ENCODE measurements around the gene OAS3. TPM values are rescaled to one million over a fixed set of nuclear protein-coding genes. Genes with fewer than 3 reads are reported as not detected.

OAS3 gene
- polyA plus RNA-seq, 1 experiment, result 6.7 TPM

DNA sequence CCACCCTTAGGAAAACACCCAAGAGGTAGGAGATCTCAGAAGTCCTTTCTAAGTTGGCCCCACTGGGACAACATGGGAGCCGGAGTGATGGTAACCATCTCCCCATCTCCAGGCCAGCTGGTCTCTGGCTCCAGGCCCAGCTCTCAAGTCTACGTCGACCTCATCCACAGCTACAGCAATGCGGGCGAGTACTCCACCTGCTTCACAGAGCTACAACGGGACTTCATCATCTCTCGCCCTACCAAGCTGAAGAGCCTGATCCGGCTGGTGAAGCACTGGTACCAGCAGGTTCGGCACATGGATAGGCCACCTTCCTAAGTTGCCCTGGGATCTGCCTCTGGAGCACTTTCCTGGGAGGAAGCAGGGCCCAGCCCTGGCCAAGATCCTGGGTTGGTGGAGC lies 29.0 kb downstream of the OAS3 start:
- ChIA-PET POLR2A (no interaction called here), CTCF (no interaction called here)
- no peak for DNase-seq (ENCODE audit: low read depth)
- Histone ChIP-seq H3K27me3 (ENCODE audit: control insufficient read depth, insufficient read depth, low read length) (no peaks in the 10 kb centered on the region), H3K36me3 (ENCODE audit: control insufficient read depth, insufficient read depth, low read length) (no peaks in the 10 kb centered on the region), H3K4me3 (ENCODE audit: low read depth, low read length) (no peak overlapping the region)
- TF ChIP-seq, protein P1, sequence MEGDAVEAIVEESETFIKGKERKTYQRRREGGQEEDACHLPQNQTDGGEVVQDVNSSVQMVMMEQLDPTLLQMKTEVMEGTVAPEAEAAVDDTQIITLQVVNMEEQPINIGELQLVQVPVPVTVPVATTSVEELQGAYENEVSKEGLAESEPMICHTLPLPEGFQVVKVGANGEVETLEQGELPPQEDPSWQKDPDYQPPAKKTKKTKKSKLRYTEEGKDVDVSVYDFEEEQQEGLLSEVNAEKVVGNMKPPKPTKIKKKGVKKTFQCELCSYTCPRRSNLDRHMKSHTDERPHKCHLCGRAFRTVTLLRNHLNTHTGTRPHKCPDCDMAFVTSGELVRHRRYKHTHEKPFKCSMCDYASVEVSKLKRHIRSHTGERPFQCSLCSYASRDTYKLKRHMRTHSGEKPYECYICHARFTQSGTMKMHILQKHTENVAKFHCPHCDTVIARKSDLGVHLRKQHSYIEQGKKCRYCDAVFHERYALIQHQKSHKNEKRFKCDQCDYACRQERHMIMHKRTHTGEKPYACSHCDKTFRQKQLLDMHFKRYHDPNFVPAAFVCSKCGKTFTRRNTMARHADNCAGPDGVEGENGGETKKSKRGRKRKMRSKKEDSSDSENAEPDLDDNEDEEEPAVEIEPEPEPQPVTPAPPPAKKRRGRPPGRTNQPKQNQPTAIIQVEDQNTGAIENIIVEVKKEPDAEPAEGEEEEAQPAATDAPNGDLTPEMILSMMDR (IDR thresholded peaks at IDR 0.05; ENCODE audit: insufficient read depth, low read depth, low read length), result no peak

DNA sequence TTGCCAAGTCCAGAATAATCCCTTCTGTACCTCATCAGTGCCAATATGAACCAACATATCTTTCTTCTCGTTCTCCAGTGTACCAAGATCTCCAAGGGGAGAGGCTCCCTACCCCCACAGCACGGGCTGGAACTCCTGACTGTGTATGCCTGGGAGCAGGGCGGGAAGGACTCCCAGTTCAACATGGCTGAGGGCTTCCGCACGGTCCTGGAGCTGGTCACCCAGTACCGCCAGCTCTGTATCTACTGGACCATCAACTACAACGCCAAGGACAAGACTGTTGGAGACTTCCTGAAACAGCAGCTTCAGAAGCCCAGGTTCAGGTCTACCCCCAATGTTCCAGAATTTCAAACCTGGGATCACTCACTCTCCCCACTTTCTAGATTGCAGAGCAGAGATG lies 29.6 kb downstream of the OAS3 start:
- ChIA-PET POLR2A (no interaction called here), CTCF (no interaction called here)
- DNase-seq (ENCODE audit: low read depth), result no peak

DNA sequence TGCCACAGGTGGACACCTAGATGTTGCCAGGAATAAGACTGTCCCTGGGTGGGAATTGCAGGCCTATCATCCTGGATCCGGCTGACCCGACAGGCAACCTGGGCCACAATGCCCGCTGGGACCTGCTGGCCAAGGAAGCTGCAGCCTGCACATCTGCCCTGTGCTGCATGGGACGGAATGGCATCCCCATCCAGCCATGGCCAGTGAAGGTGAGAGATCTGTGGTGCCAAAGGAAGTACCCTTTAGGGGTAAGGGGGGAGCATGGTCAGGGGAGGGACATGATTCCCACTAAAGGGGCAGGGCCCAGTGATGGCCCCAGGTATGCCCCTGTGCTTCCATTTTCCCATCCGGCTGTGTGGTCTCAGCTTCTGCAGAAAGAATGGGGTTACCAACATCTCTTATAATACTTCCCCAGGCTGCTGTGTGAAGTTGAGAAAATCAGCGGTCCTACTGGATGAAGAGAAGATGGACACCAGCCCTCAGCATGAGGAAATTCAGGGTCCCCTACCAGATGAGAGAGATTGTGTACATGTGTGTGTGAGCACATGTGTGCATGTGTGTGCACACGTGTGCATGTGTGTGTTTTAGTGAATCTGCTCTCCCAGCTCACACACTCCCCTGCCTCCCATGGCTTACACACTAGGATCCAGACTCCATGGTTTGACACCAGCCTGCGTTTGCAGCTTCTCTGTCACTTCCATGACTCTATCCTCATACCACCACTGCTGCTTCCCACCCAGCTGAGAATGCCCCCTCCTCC lies 31.5 kb downstream of the OAS3 start:
- POLR2A ChIA-PET, result no interaction called here
- DNase-seq (ENCODE audit: low read depth), result no peak

More for the DNA sequence above, 29.6 kb downstream of the OAS3 start:
- TF ChIP-seq, protein P1 (IDR thresholded peaks at IDR 0.05; ENCODE audit: insufficient read depth, low read depth, low read length), result no peak
- Histone ChIP-seq H3K27me3 (ENCODE audit: control insufficient read depth, insufficient read depth, low read length) (no peaks in the 10 kb centered on the region), H3K36me3 (ENCODE audit: control insufficient read depth, insufficient read depth, low read length) (no peaks in the 10 kb centered on the region), H3K4me3 (ENCODE audit: low read depth, low read length) (no peak overlapping the region)

DNA sequence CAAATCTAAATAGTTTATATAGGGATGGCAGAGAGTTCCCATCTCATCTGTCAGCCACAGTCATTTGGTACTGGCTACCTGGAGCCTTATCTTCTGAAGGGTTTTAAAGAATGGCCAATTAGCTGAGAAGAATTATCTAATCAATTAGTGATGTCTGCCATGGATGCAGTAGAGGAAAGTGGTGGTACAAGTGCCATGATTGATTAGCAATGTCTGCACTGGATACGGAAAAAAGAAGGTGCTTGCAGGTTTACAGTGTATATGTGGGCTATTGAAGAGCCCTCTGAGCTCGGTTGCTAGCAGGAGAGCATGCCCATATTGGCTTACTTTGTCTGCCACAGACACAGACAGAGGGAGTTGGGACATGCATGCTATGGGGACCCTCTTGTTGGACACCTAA lies 32.1 kb downstream of the OAS3 start:
- no peaks in the 10 kb centered on the region for H3K36me3 ChIP-seq (ENCODE audit: control insufficient read depth, insufficient read depth, low read length)
- ChIA-PET CTCF (interaction anchor here (0.8 kb wide), 1 partner anchor 23 kb away, joined by 3 read pairs; no protein-coding TSS in a partner anchor), POLR2A (no interaction called here)
- H3K4me3 ChIP-seq (ENCODE audit: low read depth, low read length), result no peak overlapping the region
- TF ChIP-seq, protein P1 (IDR thresholded peaks at IDR 0.05; ENCODE audit: insufficient read depth, low read depth, low read length), result no peak
- H3K27me3 ChIP-seq (ENCODE audit: control insufficient read depth, insufficient read depth, low read length), result no peaks in the 10 kb centered on the region
- DNase-seq (ENCODE audit: low read depth), result no peak

More for the DNA sequence above, 31.5 kb downstream of the OAS3 start:
- no peaks in the 10 kb centered on the region for H3K36me3 ChIP-seq (ENCODE audit: control insufficient read depth, insufficient read depth, low read length)
- H3K4me3 ChIP-seq (ENCODE audit: low read depth, low read length), result no peak overlapping the region
- CTCF ChIA-PET, result interaction anchor here (0.8 kb wide), 1 partner anchor 24 kb away, joined by 3 read pairs; no protein-coding TSS in a partner anchor
- H3K27me3 ChIP-seq (ENCODE audit: control insufficient read depth, insufficient read depth, low read length), result no peaks in the 10 kb centered on the region
- TF ChIP-seq, protein P1 (IDR thresholded peaks at IDR 0.05; ENCODE audit: insufficient read depth, low read depth, low read length), result no peak

DNA sequence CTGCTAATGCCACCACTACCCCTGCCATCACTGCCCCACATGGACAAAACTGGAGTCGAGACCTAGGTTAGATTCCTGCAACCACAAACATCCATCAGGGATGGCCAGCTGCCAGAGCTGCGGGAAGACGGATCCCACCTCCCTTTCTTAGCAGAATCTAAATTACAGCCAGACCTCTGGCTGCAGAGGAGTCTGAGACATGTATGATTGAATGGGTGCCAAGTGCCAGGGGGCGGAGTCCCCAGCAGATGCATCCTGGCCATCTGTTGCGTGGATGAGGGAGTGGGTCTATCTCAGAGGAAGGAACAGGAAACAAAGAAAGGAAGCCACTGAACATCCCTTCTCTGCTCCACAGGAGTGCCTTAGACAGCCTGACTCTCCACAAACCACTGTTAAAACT lies 33.0 kb downstream of the OAS3 start:
- Histone ChIP-seq H3K4me3 (ENCODE audit: low read depth, low read length) (no peak overlapping the region), H3K36me3 (ENCODE audit: control insufficient read depth, insufficient read depth, low read length) (no peaks in the 10 kb centered on the region), H3K27me3 (ENCODE audit: control insufficient read depth, insufficient read depth, low read length) (no peaks in the 10 kb centered on the region)
- TF ChIP-seq, protein P1 (IDR thresholded peaks at IDR 0.05; ENCODE audit: insufficient read depth, low read depth, low read length), result no peak
- POLR2A ChIA-PET, result no interaction called here
- CTCF ChIA-PET, result interaction anchor here (1.2 kb wide), 1 partner anchor 19 kb away, joined by 3 read pairs; no protein-coding TSS in a partner anchor
- DNase-seq (ENCODE audit: low read depth), result no peak

Data from BJ (cell line).